Cardiac fibroblast (primary cell): Measurements from ENCODE around the gene PRR16.

Experiments used
- DNase-seq, 2 donors: peaks; one replicate each; pipeline versions ENCODE4 v3.0.0 to v3.0.0-alpha.2; 2010; ENCODE audit warnings: low read depth in 2 of 2
- H3K4me3 ChIP-seq, 2 donors: replicated peaks in 1 of 2; 1 replicate in 1 of 2; 2 replicates in 1 of 2; pipeline ENCODE4 v1.5.1; 2011; ENCODE audit warnings: low read depth in 2 of 2, low read length in 2 of 2, mild to moderate bottlenecking in 2 of 2, moderate library complexity in 1 of 2
- CTCF ChIP-seq: IDR thresholded peaks from one replicate; pipeline ENCODE4 v1.5.1; 2011; ENCODE audit warnings: low read depth, mild to moderate bottlenecking, low read length, inconsistent platforms

Gene PRR16

GRCh38 chr5:120632430-120632829 is 168.3 kb downstream of the PRR16 start:
- DNase-seq = no peak
- no peak for TF ChIP-seq CTCF
- H3K4me3 ChIP-seq = no peak overlapping the region

GRCh38 chr5:120638449-120638848 is 174.3 kb downstream of the PRR16 start:
- H3K4me3 ChIP-seq = no peak overlapping the region
- DNase-seq = no peak
- no peak for TF ChIP-seq CTCF

GRCh38 chr5:120640778-120641177 is 176.7 kb downstream of the PRR16 start:
- no peak for TF ChIP-seq CTCF
- no peak overlapping the region for H3K4me3 ChIP-seq
- DNase-seq = no peak

- H3K4me3 ChIP-seq = no peak overlapping the region
- peak in 1 of 2 donors; percentile 56 for DNase-seq
- no peak for TF ChIP-seq CTCF
These were observed 180.4 kb downstream of the PRR16 start for GRCh38 chr5:120644516-120644915.

GRCh38 chr5:120655828-120656435 is 191.8 kb downstream of the PRR16 start:
- no peak overlapping the region for H3K4me3 ChIP-seq
- peak; percentile 56 for TF ChIP-seq CTCF
- peak; percentile 34 to 50 for DNase-seq

- H3K4me3 ChIP-seq = no peak overlapping the region
- no peak for DNase-seq
- TF ChIP-seq CTCF = no peak
These were observed 193.0 kb downstream of the PRR16 start for GRCh38 chr5:120657104-120657503.

GRCh38 chr5:120677481-120677880 is 213.4 kb downstream of the PRR16 start:
- TF ChIP-seq CTCF = no peak
- H3K4me3 ChIP-seq = no peak overlapping the region
- peak in 1 of 2 donors; percentile 20 for DNase-seq
